ENCODE data around the gene MYOC.
"Not testable (repeated sequence)": the region's sequence is repeated elsewhere in the genome, so short reads cannot be mapped to it uniquely, and the experiment has no call there.

The MYOC gene

DNA sequence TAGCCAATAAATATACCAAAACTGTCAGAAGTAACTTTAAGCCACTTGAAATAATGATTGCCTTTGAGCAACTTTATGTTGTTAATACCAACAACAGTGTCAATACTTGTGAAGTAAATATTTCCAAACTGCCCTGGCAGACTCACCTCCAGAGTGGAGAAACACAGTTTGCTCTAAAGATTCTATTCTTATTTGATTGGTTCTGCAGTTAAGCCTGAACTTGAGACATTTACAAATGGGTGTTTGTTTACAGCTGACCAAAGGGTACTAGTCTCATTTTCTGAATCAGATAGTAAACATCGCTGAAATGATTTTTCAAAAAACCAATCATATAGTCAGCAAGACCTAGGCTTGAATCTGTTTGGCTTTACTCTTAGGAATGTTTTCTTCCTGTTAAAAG is 1.3 kb upstream of the MYOC start:
- DNase-seq (ENCODE audit: low read depth) = no peak

DNA sequence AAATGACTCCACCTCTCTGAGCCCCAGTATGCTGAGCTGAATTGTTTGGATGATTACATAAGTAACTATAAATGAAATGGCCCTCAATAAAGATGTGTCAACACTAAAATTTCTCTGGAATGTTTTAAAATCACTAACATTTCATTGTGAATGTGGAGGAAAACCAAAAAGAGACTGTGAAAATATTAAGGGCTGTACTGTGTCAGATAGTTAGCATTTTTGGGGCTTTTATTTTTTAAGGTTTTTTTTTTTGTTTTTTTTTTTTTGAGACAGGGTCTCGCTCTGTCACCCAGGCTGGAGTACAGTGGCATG is 6.3 kb downstream of the MYOC start:
- DNase-seq (ENCODE audit: low read depth) = no peak

DNA sequence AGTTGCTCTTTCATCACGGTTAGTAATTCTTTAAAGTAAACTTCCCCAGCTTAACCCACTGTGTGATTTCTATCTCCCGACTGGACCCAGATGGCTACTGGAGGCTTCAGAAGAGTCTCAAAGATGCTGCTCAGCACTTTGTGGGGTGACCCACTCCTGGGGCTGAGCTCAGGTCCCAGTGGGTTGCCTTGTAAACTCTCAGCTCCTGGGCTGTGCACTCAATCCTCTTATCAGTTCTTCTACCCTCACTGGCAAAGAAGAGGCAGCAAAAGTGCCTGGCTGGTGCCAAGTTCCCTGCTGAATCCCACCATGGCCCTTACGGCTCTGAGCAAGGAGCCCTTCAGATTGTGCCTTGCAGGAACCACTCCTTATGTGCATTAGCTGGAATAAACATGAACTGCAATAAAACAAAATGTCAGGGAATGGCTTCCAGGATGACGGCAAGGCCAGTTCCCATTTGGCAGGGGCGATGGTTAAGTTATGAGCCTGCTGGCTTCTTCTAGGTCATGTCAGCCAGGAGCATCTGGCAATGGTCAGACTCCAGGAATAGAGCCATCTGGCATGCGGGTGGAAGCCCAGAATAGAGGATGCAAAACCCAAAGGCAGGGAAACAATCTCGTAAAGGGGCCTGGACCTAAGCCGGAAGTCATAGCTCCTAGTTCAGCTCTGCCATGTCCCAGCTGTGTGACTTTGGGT is 6.8 kb downstream of the MYOC start:
- no peak for DNase-seq (ENCODE audit: low read depth)

DNA sequence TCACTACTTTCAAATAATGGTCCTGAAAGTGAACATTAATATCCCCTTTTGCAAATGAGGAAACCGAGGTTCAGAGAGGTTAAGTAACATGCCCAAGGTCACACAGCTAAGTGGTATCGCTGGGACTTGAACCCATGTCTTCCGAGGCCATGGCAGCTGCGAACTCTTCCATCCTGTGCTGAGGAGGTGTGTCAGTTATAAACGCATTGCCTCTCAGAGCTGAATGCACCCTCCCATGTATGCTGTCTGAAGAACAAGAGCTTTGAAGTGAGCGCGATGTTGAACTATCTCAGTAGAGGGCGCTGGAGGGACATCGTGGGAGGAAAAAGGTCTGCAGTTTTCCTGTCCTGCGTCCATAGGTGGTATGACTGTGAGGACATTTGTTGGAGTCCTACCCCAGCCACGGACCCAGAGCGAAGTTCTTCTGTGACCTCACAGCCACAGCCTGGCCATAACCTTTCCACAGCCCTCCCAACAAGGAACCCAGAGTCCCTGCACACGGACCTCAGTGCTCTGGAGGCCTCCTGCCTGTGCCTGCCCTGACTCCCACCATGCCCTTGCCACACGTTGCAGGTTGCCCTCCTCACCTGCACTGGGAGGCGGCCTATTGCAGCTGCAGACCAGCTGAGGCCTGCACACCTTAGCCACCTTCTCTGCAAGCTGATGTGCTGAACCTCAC is 7.5 kb downstream of the MYOC start:
- peak; percentile 89 for DNase-seq (ENCODE audit: low read depth)

DNA sequence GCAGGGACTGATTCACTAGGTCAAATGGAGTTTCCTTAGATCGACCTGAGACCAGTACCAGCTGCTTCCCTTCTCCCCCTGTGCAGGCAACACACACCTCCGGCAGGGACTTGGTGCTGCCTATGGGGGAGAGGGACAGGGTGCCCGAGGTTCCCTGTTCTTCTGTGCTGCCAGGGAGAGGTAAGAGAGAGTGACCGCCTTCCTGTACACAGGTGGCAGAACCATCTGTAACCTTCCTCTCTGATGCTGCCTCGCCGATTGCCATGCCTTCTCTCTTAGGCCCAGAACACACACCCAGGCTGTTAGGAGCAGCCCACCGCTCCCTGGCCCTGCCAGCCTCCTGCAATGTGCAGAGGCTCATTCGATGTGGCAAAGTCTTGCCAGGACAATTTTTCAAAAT is 9.3 kb downstream of the MYOC start:
- no peak for DNase-seq (ENCODE audit: low read depth)

DNA sequence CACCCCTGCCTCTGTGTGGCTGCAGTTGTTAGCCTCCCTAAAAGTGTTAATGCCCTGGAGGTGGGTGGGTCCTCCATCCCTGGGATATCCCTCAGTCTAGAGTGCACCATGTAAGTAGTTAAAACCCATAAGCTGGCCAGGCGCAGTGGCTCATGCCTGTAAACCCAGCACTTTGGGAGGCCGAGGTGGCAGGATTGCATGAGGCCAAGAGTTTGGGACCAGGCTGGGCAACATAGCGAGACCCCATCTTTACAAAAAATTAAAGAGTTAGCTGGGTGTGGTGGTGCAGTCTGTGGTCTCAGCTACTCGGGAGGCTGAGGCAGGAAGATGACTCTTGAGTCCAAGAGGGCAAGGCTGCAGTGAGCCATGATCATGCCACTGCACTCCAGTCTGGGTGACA is 10.3 kb downstream of the MYOC start:
- DNase-seq (ENCODE audit: low read depth) = no peak

DNA sequence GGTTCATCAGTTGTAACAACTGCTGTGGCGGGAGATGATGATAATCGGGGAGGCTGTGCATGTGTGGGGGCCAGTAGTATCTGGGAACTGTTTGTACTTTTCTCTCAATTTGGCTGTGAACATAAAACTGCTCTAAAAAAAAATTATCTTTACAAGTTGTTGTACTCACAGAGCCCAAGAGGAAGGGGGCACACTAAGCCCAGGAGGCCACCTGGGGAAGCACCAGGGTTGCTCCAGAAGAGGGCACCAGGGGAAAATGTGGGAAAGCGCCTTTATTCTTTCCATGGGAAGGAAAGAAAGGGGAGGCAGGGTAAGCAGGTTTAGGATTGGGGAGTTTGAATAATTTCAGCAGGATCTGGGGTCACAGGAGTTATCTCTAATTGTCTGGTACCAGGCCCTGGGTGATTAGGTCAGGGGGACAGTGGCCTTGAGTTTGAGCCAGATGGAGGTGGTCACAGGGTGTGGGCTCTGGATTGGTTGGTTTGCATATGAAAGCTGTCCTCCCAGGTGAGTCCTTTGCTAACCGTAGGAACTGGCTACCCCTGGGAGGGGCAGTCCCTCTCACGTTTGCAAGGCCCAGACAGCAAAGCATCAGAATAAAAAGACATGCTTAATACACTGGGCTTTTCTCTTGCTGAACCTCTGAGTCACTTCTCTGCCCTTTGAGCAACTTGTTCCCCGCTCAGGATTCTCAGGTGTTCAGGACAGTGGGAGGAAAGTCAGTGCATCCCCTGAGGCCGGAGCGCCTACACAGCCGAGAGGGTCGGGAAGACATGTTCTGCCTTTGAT is 11.2 kb downstream of the MYOC start:
- DNase-seq (ENCODE audit: low read depth) = no peak

DNA sequence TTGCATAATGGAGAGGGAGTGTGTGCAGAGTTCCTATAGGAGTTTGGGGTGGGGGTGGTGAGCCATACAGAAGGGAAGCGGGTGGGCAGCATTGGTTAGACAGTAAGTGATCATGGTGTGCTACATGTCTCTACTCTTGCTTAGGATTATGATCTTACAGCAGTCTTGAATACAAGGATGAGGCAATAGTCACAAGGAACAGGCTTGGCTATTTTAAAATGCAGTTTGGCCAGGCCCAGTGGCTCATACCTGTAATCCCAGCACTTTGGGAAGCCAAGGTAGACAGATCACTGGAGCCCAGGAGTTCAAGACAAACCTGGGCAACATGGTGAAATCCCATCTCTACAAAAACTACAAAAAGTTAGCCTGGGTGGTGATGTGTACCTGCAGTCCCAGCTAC is 12.3 kb downstream of the MYOC start:
- no peak for DNase-seq (ENCODE audit: low read depth)

DNA sequence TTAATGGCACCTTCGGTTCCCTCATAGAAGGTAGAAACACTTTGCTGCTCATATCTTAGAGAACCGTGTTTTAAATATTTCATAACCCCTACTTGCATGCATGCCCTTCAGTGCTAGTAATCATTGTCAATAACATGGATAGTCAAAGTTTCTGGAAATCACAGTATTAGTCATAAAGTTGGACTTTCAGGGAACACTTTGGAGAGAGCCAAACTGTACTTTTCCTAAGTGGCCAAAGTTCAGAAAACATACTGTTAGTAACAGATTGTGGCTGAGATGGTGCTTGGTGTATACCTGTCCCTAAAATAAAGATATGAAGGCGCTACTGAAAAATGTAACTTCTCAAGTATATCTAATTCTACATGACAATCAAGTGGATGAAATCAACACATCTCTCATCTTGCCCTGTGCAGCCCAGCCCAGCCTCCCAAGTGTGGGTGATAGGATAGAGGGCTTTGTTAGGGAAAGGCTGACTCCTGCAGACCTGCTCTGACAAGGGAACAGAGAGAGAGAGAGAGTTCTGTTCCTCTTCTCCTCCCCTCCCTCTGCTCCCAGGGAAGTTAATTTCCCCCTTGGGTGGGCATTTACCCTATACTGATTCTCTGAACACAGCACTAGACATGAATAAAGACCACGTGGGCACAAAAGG is 14.4 kb downstream of the MYOC start:
- no peak for DNase-seq (ENCODE audit: low read depth)

DNA sequence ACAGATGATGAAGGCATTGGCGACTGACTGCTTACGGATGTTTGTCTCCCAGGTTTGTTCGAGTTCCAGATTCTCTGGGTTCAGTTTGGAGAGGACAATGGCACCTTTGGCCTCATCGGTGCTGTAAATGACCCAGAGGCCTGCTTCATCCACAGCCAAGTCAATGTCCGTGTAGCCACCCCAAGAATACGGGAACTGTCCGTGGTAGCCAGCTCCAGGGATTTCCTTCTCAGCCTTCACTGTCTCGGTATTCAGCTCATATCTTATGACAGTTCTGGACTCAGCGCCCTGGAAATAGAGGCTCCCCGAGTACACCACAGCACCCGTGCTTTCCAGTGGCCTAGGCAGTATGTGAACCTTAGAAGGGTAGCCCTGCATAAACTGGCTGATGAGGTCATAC is 16.3 kb downstream of the MYOC start:
- DNase-seq (ENCODE audit: low read depth) = no peak

DNA sequence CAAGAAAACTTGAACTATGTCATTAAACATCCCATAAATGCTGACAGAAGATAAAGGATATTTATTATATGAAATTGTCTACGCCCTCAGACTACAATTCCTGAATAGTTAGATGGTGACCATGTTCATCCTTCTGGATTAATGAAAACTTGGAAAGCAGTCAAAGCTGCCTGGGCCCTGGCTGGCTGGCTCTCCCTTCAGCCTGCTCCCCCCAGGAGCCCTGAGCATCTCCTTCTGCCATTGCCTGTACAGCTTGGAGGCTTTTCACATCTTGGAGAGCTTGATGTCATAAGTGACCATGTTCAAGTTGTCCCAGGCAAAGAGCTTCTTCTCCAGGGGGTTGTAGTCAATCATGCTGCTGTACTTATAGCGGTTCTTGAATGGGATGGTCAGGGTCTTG is 16.8 kb downstream of the MYOC start:
- DNase-seq (ENCODE audit: low read depth) = no peak

DNA sequence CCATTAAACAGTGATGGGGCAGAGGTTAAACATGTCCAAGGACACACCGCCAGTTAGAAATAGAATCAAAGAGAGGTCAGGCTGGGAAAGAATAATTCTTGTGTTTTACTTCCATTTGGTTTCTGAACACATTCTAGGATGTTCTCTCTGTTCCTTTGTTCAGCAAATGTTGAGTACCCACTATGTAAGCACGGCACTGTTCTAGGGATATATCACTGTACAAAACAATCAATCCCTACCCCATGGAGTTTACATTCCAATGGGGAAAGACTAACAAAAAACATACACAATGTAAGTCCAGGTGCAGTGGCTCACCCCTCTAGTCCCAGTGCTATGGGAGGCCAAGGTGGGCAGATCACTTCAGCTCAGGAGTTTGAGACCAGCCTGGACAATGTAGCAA is 24.3 kb downstream of the MYOC start:
- no peak for DNase-seq (ENCODE audit: low read depth)

DNA sequence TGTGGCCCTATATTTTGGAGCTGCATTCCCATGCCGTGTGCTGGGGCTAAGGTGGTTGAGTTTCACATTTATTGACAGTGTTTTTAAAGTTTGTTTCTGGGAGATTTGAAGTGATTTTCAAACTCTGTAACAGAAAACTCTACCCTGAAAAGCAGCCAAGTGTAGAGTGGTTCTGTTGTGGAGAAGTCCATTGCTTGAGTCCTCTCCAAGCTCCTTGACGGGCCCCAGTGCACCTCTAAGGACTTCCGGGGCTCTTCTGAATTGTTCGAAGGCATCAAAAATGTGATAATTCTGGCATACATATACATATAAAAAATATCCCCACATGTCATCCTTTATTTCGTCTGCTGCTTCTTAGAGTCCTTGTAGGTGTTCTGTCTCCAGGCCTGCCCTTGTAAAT is 25.5 kb downstream of the MYOC start:
- no peak for DNase-seq (ENCODE audit: low read depth)

DNA sequence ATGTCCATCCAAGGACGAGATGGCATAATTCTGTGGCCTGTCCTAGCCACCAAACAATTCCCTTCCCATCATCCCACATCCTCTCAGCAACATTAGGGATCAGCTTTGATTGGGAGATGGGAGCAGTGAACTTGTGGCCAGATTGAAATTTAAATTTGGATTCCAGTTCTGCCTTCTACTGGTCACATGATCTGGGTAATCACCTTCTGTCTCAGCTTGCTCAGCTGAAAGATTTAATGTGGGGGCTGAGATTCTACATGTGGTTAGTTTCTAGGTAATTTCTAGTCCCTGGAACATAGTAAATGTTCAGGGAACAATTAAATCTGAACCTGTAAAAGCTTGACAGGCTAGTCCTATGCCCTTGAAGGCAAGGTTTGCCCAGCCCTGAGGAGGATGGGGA is 27.3 kb downstream of the MYOC start:
- no peak for DNase-seq (ENCODE audit: low read depth)

DNA sequence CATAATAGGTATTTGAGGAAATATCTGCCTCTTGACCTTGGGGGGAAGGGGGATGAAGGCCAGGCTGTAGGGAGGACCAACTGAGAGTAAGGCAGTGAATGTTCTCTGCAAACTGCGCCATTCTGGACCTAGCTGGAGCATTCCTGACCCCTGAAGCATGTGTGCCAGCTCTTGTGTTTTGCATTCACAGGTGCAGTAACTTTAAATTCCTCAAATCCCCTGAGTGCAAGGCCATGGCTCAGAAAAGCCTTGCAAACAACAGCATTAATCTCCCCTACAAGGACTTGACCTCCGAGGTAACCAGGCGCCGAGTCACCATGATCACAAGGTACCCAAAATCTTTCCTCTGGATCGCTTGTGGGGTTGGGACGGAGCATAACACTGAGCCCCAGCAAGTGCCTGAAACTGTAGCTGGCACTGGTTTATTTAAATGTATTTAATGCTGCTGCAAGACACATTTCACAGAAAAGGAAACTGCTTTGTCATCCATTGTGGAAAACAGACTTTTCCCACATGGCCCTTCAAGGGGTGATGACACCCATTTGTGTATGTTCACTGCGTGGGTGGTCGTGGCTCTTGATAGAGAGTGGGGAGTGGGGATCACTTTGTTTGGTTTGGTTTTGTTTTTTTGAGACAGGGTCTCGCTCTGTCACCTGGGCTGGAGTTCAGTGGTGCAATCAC is 28.7 kb downstream of the MYOC start:
- no peak for DNase-seq (ENCODE audit: low read depth)

DNA sequence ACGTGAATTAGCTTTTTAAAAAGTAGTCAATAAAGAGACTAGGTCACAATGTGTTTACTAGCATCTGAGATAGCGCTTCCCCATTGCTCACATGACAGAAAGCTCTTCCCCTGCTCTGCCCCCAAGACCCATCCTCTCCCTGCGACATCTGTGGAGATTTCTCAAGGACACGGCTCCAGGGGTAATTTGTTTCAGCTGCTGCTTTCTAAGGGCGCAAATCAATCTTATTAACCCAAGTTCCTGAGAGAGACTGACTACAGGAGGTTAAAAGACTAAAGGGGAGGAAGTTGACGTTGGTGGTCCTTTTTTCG is 30.4 kb downstream of the MYOC start, which contains the start of gene MYOCOS:
Gene MYOCOS, plus strand, starts transcription at position 92 of the 311 bp plus-strand sequence. CDS start 1,641 bp downstream, outside the sequence.
- DNase-seq (ENCODE audit: low read depth) = no peak

DNA sequence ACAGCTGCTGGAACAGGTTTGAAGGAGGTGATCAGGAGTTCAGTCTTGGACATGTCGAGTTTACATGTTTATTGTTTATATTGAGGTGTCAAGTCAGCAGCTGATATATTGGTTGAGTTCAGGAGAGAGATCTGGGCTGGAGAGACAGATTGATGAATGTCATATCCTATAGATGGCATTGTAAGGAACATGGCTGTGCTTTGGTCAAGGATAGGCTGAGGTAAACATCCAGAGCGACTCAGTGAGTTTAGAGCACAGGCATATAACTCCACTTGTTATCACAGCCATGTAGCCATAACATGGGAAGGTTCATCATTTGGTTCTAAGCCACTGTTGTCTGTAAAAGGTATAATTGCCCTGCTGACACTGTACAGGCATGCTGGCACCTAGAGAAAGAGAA is 35.9 kb downstream of the MYOC start:
- DNase-seq (ENCODE audit: low read depth) = no peak

DNA sequence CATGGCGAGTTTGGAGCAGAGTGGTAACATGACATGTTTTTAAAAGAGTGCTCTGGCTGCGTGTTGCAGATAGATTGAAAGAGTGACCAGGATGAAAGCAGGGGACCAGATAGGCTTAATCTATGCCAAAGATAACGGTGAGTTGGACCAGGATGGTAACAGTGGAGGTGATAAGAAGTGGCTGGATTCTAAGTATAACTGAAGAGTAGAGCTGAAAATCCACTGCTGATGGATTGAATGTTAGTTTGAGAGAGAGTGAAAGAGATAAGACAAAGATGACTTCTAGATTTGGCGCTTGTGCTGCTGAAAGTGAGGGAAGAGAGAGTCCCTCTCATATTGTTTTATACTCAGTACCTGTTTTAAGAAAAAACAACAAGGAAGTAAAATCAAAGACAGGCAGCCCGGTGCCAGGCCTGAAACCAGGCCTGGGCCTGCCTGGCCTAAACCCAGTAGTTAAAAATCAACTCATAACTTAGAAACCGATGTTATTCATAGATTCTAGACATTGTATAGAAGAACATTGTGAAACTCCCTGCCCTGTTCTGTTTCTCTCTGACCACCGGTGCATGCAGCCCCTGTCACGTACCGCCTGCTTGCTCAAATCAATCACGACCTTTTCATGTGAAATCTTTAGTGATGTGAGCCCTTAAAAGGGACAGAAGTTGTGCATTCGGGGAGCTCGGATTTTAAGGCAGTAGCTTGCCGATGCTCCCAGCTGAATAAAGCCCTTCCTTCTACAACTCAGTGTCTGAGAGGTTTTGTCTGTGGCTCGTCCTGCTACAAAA is 37.2 kb downstream of the MYOC start:
- DNase-seq (ENCODE audit: low read depth) = not testable (repeated sequence)

DNA sequence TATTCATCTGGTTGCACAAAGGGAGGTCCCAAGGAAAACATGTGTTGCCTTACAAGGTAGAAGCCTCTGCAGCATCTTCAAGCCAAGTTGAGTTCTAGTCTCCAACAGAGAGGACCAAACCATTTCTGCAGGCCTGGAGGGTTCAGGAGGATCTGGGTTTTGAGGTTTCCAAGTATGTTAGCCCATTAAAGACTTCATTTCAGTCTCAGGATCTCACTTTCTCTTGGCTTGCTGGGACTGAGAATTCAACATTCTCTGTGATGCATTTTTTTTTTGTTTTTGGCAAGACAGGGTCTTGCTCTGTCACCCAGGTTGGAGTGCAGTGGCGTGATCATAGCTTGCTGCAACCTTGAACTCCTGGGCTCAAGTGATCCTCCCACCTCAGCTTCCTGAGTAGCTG is 39.2 kb downstream of the MYOC start:
- no peak for DNase-seq (ENCODE audit: low read depth)

DNA sequence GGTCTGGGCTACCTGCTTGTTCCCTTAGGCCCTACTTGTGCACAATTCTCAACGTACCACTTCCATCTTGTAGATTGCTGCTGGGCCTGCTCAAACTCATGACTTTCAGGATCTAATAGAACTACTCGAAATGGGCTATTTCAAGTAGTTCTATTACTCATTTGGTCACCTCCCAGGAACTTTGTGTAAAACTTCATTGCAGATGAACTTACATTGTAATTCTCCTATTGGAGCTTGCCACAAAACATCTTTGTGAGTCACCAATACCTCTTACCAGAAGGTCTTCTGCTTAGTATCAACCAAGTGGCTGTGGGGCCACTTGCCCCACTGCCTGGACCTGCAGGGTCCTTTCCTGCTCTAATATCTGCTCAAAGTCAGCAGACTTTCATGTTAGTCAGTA is 41.2 kb downstream of the MYOC start:
- no peak for DNase-seq (ENCODE audit: low read depth)

DNA sequence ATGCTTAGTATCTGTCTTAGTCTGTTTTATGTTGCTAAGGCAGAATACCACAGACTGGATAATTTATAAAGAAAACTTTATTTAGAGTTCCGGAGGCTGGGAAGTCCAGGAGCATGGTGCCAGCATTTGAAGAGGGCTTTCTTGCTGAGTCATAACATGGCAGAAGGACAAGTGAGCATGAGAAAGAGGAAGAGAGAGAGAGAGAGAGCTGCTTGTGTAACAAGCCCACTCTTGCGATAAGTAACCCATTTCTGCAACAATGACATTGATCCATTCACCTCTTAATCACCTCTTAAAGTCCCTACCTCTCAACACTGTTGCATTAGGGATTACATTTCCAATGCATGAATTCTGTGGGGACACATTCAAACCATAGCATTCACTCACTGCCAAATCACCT is 42.1 kb downstream of the MYOC start:
- DNase-seq (ENCODE audit: low read depth) = no peak
